Measurements from ENCODE around the gene CCNJL.

The CCNJL gene

DNA sequence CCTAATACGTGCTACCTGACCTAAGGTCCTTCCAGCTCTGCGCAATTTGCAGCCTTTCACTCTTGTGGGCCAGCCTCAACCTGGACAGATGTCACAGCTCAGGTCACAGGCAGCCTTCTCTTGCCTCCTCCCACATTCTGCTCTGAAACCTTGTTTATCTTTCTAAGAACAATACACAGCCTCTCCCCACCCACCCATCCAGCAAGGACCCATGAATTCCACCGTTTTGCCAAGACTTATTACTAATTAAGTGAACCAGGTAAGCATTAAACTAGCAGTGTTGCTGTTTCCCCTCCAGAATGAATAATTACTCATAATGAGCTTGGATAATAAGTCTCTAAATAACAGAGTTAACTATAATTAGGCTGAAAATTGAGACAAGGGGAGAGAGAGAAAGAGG lies 72.0 kb downstream of the CCNJL start:
- Histone ChIP-seq H3K27ac (ENCODE audit: low read length) (no peak overlapping the region), H3K36me3 (ENCODE audit: control insufficient read depth in 1 of 2, insufficient read depth in 2 of 2, low read length in 2 of 2) (no peaks in the 10 kb centered on the region), H3K4me3 (ENCODE audit: low read depth in 1 of 2, low read length in 2 of 2) (no peak overlapping the region), H3K27me3 (ENCODE audit: low read depth, low read length) (no peaks in the 10 kb centered on the region), H3K4me1 (ENCODE audit: control insufficient read depth in 1 of 2, insufficient read depth in 2 of 2, low read length in 2 of 2) (no peaks in the 10 kb centered on the region), H3K9me3 (ENCODE audit: control insufficient read depth in 1 of 2, low read length in 2 of 2) (no peaks in the 10 kb centered on the region)

DNA sequence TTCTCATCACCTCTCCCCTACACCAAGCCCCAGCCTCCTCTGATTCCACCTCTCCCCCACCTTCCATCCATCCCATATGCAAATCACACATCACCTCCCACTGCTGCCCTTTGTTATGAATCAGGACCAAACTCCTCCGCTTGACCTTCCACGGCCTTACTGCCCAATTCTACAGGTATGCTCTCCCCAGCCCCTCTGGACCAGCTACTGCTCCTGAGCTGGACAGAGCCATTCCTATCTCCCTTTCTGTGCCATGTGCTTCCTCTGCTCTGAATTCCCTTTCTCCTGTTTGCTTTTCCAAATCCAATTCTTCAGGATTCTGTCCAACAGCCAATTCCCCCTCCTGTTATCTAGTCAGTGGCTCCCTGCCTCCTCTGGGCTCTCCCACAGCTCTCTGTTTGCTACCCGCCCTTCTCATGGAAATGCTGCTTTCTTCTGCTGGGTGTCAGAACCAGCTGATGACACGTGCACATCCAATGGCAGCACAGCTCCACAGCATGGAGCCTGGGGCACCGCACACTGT lies 74.7 kb downstream of the CCNJL start:
- no peak overlapping the region for H3K27ac ChIP-seq (ENCODE audit: low read length)
- no peak overlapping the region for H3K4me3 ChIP-seq (ENCODE audit: low read depth in 1 of 2, low read length in 2 of 2)
- no peaks in the 10 kb centered on the region for H3K27me3 ChIP-seq (ENCODE audit: low read depth, low read length)
- no peaks in the 10 kb centered on the region for H3K9me3 ChIP-seq (ENCODE audit: control insufficient read depth in 1 of 2, low read length in 2 of 2)
- H3K36me3 ChIP-seq (ENCODE audit: control insufficient read depth in 1 of 2, insufficient read depth in 2 of 2, low read length in 2 of 2), result no peaks in the 10 kb centered on the region
- H3K4me1 ChIP-seq (ENCODE audit: control insufficient read depth in 1 of 2, insufficient read depth in 2 of 2, low read length in 2 of 2), result no peaks in the 10 kb centered on the region

DNA sequence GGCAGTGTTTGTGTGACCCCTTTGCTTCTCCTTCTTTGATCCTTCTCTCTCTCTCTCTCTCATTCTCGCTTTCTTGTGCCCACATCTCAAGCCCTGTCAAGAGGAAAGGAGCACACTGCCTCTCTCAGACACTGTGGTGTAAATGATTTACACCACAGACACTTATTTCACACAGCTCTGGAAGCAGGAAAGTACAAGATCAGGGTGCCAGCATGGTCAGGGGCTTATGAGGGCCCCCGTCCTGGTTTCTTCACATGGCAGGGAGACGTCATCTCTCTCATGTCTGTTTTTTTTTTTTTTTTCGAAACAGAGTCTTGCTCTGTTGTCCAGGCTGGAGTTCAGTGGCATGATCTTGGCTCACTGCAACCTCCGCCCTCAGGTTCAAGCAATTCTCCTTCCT lies 76.6 kb downstream of the CCNJL start:
- Histone ChIP-seq H3K4me1 (ENCODE audit: control insufficient read depth in 1 of 2, insufficient read depth in 2 of 2, low read length in 2 of 2) (no peaks in the 10 kb centered on the region), H3K9me3 (ENCODE audit: control insufficient read depth in 1 of 2, low read length in 2 of 2) (no peaks in the 10 kb centered on the region), H3K27ac (ENCODE audit: low read length) (no peak overlapping the region), H3K4me3 (ENCODE audit: low read depth in 1 of 2, low read length in 2 of 2) (no peak overlapping the region), H3K36me3 (ENCODE audit: control insufficient read depth in 1 of 2, insufficient read depth in 2 of 2, low read length in 2 of 2) (no peaks in the 10 kb centered on the region), H3K27me3 (ENCODE audit: low read depth, low read length) (no peaks in the 10 kb centered on the region)

DNA sequence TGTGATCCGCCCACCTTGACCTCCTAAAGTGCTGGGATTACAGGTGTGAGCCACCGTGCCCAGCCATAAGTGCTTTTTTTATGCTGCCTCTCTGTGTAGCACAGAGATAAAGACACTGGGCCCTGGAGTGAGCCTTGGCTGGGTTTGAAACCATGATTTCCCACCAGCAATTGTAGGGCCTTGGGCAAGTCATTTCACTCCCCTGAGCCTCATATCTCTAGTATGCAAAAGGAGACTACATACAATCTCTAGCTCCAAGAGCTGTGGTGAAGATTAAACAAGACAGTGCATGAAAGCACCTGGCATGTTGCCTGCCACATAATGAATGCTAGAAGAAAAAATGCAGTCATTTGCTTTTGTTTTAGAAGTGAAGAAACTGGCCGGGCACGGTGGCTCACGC lies 79.1 kb downstream of the CCNJL start:
- Histone ChIP-seq H3K27ac (ENCODE audit: low read length) (no peak overlapping the region), H3K27me3 (ENCODE audit: low read depth, low read length) (no peaks in the 10 kb centered on the region), H3K4me3 (ENCODE audit: low read depth in 1 of 2, low read length in 2 of 2) (no peak overlapping the region), H3K36me3 (ENCODE audit: control insufficient read depth in 1 of 2, insufficient read depth in 2 of 2, low read length in 2 of 2) (no peaks in the 10 kb centered on the region), H3K9me3 (ENCODE audit: control insufficient read depth in 1 of 2, low read length in 2 of 2) (no peaks in the 10 kb centered on the region), H3K4me1 (ENCODE audit: control insufficient read depth in 1 of 2, insufficient read depth in 2 of 2, low read length in 2 of 2) (no peaks in the 10 kb centered on the region)

DNA sequence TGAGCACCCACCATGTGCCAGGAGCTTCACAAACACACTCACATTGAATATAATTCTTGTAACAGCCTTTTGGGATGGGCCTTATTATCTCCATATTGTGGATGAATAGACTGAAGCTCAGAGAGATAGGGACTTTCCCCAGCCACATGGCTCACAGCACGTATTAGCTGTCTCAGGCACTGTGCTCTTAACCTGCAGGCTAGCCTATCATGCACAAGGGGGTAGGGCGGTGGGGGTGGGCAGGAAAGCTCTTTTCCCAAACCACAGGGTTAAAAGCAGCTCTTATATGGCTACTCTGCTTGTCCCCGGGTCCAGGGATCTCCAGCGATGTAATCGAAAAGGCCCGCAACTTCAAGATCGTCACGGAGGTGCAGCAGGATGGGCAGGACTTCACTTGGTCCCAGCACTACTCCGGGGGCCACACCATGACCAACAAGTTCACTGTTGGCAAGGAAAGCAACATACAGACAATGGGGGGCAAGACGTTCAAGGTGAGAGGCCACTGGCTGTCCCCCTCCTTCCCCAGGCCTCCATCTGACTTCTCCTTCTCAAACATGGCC lies 80.5 kb downstream of the CCNJL start:
- Histone ChIP-seq H3K36me3 (ENCODE audit: control insufficient read depth in 1 of 2, insufficient read depth in 2 of 2, low read length in 2 of 2) (no peaks in the 10 kb centered on the region), H3K4me1 (ENCODE audit: control insufficient read depth in 1 of 2, insufficient read depth in 2 of 2, low read length in 2 of 2) (no peaks in the 10 kb centered on the region), H3K27me3 (ENCODE audit: low read depth, low read length) (no peaks in the 10 kb centered on the region), H3K9me3 (ENCODE audit: control insufficient read depth in 1 of 2, low read length in 2 of 2) (no peaks in the 10 kb centered on the region), H3K27ac (ENCODE audit: low read length) (no peak overlapping the region), H3K4me3 (ENCODE audit: low read depth in 1 of 2, low read length in 2 of 2) (no peak overlapping the region)

DNA sequence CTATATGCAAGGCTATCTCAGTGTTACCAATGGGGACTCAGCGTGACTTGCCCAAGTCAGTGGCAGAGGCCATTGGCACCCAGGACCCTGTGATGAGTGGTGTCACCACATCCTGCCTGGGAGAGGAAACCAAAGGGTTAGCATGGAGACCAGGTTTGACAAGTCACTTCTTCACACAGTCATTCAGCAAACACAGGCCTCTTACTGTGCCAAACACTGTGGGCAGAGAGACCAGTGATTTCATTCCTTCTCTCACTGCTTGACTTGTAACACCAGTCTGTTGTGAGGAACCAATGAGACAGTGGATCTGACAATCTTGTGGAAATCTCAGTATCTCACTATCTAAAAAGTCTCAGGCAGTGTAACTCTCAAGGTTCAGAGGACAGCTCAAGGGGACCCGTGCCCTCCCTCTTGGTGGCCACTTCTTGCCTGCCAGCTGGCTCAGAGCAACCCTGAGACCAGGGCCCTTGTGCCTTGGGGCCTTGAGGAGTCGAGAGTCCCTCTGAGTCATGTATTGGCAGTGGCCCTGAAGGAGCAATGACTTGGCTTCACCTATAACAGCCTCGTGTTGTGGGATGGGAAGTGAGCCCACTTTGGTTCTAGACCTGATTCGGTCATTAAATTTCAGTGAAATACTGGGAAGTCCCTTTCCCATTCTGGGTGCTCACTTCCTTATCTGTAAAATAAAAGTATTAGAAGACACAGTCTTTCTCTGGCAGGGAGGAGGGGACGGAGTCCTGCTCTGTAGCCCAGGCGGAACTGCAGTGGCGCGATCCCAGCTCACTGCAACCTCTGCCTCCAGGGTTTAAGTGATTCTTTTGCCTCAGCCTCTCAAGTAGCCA lies 81.5 kb downstream of the CCNJL start:
- Histone ChIP-seq H3K27me3 (ENCODE audit: low read depth, low read length) (no peaks in the 10 kb centered on the region), H3K9me3 (ENCODE audit: control insufficient read depth in 1 of 2, low read length in 2 of 2) (no peaks in the 10 kb centered on the region), H3K4me1 (ENCODE audit: control insufficient read depth in 1 of 2, insufficient read depth in 2 of 2, low read length in 2 of 2) (no peaks in the 10 kb centered on the region), H3K4me3 (ENCODE audit: low read depth in 1 of 2, low read length in 2 of 2) (no peak overlapping the region), H3K27ac (ENCODE audit: low read length) (no peak overlapping the region), H3K36me3 (ENCODE audit: control insufficient read depth in 1 of 2, insufficient read depth in 2 of 2, low read length in 2 of 2) (no peaks in the 10 kb centered on the region)

DNA sequence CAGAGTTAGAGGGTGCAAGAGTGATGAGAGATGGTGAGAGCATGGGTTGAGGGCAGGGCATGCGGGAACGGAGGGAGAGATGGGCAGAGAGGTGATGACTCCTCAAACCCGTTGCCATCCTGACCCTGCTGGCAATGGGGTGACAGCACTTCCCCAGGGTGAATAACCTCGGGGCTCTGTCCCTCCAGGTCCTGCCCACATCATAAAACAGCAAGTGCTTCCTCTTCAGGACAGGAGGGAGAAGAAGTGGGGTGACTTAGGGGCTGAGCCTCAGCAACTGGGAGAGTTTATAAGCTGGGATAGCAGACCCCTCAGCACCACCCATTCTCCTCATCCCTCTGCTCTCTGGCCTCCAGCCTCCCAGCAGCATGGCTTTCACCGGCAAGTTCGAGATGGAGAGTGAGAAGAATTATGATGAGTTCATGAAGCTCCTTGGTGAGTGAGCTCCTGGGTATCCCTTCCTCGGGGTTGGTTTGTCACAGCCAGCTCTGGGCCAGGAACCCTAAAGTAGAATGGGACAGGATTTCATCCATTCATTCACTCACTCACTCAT lies 83.1 kb downstream of the CCNJL start, which contains the start of gene FABP6:
TSS of gene FABP6 (plus strand) at position 317 of the 553 bp plus-strand sequence. CDS start at position 369, 52 bp downstream.
- Histone ChIP-seq H3K4me3 (ENCODE audit: low read depth in 1 of 2, low read length in 2 of 2) (no peak within 1 kb of the TSS), H3K9me3 (ENCODE audit: control insufficient read depth in 1 of 2, low read length in 2 of 2) (no peaks in the 10 kb centered on the region), H3K36me3 (ENCODE audit: control insufficient read depth in 1 of 2, insufficient read depth in 2 of 2, low read length in 2 of 2) (no peaks in the 10 kb centered on the region), H3K4me1 (ENCODE audit: control insufficient read depth in 1 of 2, insufficient read depth in 2 of 2, low read length in 2 of 2) (no peaks in the 10 kb centered on the region), H3K27me3 (ENCODE audit: low read depth, low read length) (no peaks in the 10 kb centered on the region), H3K27ac (ENCODE audit: low read length) (no peak within 1 kb of the TSS)

DNA sequence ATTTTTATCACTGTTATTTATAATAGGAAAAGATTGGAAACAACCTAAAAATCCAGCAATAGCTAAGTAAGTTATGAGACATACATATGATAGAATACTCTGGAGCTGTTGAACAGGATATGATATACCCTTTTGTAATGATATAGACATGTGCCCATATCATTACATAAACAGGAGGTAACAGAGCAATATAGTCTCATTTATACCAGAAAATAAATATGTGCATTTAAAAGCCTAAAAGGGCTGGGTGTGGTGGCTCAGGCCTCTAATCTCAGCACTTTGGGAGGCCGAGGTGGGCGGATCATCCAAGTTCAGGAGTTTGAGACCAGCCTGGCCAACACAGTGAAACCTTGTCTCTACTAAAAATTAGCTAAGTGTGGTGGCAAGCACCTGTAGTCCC lies 85.4 kb downstream of the CCNJL start:
- no peaks in the 10 kb centered on the region for H3K27me3 ChIP-seq (ENCODE audit: low read depth, low read length)
- H3K9me3 ChIP-seq (ENCODE audit: control insufficient read depth in 1 of 2, low read length in 2 of 2), result no peaks in the 10 kb centered on the region
- no peaks in the 10 kb centered on the region for H3K36me3 ChIP-seq (ENCODE audit: control insufficient read depth in 1 of 2, insufficient read depth in 2 of 2, low read length in 2 of 2)
- no peak overlapping the region for H3K4me3 ChIP-seq (ENCODE audit: low read depth in 1 of 2, low read length in 2 of 2)
- H3K4me1 ChIP-seq (ENCODE audit: control insufficient read depth in 1 of 2, insufficient read depth in 2 of 2, low read length in 2 of 2), result no peaks in the 10 kb centered on the region
- H3K27ac ChIP-seq (ENCODE audit: low read length), result no peak overlapping the region

DNA sequence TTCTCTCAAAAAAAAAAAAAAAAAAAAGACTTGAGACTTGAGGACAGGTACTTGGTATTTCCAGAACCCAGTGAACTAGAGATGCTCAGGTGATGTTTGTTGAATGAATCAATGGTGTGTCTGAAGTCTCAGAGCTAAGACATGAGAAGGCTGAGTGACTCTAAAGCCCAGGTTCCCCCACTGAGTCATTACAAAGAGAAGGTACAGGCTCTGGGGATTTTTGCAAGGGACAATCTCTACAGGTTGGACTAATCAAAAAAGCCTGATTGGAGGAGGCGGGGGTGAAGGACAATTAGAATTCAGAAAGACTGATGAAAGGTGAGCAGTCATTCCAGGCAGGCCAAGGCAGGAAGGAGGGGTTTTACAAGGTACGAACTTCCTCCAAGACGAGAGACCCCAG lies 91.3 kb downstream of the CCNJL start:
- no peak overlapping the region for H3K27ac ChIP-seq (ENCODE audit: low read length)
- no peaks in the 10 kb centered on the region for H3K27me3 ChIP-seq (ENCODE audit: low read depth, low read length)
- no peak overlapping the region for H3K4me3 ChIP-seq (ENCODE audit: low read depth in 1 of 2, low read length in 2 of 2)
- H3K4me1 ChIP-seq (ENCODE audit: control insufficient read depth in 1 of 2, insufficient read depth in 2 of 2, low read length in 2 of 2), result no peaks in the 10 kb centered on the region
- no peaks in the 10 kb centered on the region for H3K36me3 ChIP-seq (ENCODE audit: control insufficient read depth in 1 of 2, insufficient read depth in 2 of 2, low read length in 2 of 2)
- no peaks in the 10 kb centered on the region for H3K9me3 ChIP-seq (ENCODE audit: control insufficient read depth in 1 of 2, low read length in 2 of 2)

DNA sequence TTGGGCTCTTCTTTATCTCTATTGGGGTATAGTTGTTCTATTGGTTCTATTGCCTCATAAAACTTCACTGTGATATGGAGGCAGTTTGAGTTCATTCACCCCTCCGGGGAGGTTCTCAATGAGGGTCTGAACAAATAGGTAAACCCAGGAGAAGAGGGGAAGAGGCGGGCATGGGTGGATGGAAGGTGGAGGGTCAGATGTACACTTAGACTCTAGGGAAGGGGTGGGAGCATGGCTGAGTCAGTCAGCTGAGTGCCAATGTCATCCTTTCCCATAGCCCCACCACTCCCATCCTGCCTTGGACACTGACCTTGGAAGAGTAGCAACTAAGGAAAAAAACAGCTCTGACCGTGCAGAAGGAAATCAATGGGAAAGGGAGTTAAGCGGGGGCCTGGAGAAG lies 93.0 kb downstream of the CCNJL start:
- no peaks in the 10 kb centered on the region for H3K27me3 ChIP-seq (ENCODE audit: low read depth, low read length)
- no peak overlapping the region for H3K27ac ChIP-seq (ENCODE audit: low read length)
- H3K4me3 ChIP-seq (ENCODE audit: low read depth in 1 of 2, low read length in 2 of 2), result no peak overlapping the region
- H3K36me3 ChIP-seq (ENCODE audit: control insufficient read depth in 1 of 2, insufficient read depth in 2 of 2, low read length in 2 of 2), result no peaks in the 10 kb centered on the region
- H3K9me3 ChIP-seq (ENCODE audit: control insufficient read depth in 1 of 2, low read length in 2 of 2), result no peaks in the 10 kb centered on the region
- H3K4me1 ChIP-seq (ENCODE audit: control insufficient read depth in 1 of 2, insufficient read depth in 2 of 2, low read length in 2 of 2), result no peaks in the 10 kb centered on the region

DNA sequence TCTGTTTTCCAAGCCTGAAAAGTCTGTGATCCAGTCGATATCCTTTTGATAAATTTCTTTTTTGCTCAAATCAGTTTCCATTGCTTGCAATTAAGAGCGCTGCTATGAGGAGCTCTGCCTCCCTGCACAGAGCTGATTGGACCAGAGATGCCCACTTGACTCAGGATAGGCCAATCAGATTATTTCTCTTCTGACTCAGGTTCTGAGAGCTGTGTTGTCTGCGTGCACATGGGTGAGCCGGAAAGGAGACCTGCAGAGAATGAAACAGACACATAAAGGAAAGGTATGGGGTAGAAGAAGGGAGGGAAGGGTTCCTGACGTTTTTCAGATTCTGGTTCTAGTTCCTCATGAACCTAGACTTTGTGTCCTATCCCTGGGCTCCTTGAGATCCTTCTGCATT lies 98.8 kb downstream of the CCNJL start:
- H3K9me3 ChIP-seq (ENCODE audit: control insufficient read depth in 1 of 2, low read length in 2 of 2), result no peaks in the 10 kb centered on the region
- H3K27me3 ChIP-seq (ENCODE audit: low read depth, low read length), result no peaks in the 10 kb centered on the region
- H3K27ac ChIP-seq (ENCODE audit: low read length), result no peak overlapping the region
- H3K4me3 ChIP-seq (ENCODE audit: low read depth in 1 of 2, low read length in 2 of 2), result no peak overlapping the region
- H3K4me1 ChIP-seq (ENCODE audit: control insufficient read depth in 1 of 2, insufficient read depth in 2 of 2, low read length in 2 of 2), result no peaks in the 10 kb centered on the region
- no peaks in the 10 kb centered on the region for H3K36me3 ChIP-seq (ENCODE audit: control insufficient read depth in 1 of 2, insufficient read depth in 2 of 2, low read length in 2 of 2)

All from muscle layer of duodenum (tissue), 2 donors.